Forelimb muscle (tissue), 1 donor: ENCODE data around the gene ANP32D. TPM values are rescaled to one million over a fixed set of nuclear protein-coding genes. Genes with fewer than 3 reads are reported as not detected.
"Not testable (repeated sequence)": the region's sequence is repeated elsewhere in the genome, so short reads cannot be mapped to it uniquely, and the experiment has no call there.

Experiments used
- DNase-seq: peaks from one replicate; pipeline ENCODE4 v3.0.0-alpha.2; 2013; ENCODE audit warnings: low read depth
- polyA plus RNA-seq: library from polyadenylated mRNA; unstranded; fragments of 120-200 nt; gene quantifications from one replicate; pipeline ENCODE4 v1.2.1, GENCODE V29; 2013; ENCODE audit not compliant: insufficient read length

Gene ANP32D
- not detected for polyA plus RNA-seq

DNA sequence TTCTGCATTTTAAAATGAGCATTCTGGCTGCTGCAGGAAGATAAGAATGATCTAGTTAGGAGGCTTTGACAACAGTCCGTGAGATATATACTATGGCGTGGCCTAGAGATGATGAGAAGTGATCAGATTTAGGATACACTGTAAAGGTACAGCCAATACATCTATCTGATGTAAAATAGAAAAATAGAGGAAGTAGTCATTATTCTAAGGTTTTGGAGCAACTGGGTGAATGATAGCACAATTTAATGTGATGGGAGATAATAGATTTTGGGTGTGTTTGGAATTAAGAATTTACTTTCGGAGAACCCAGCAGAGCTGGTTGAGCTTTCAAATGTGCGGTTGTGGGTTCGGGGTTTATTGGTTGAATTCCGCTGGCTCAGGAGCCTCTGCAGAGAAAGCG is at the start of gene ANP32D:
Gene ANP32D, plus strand, starts transcription at position 301 of the 400 bp plus-strand sequence. CDS start 106 bp downstream, outside the sequence.
- no peak for DNase-seq

DNA sequence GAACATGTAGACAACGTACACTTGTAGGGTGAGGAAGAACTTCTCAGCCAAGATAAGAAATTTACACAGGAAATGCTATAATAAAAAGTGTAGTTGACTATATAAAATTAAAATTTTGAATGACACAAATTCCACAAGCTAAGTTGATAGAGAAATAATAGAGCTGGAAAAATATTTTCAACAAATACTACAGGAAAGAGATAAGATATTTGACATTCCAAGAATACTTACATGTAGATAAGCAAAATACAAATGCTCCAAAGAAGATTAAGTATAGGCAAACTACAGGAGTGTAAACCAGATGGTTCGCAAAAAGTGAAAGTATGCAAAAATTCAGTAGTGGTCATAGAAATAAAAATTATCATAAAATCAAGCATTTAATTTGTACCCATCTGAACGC is 49.2 kb upstream of the ANP32D start:
- DNase-seq, result no peak

DNA sequence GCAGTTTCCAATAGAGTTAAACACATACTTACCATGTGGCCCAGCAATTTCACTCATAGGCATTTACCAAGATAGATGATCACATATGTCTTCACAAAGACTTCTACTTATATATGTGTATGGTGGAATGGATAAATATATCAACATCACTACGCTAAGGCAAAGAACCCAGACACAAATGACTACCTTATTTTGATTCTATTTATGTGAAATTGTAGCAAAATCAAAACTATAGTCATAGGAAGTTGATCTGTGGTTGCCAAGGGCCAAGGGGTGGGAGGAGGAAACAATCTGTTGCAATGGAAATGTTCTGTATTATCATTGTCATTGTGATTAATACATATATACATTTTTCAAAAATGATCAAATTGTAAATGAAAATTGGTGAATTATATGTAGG is 47.7 kb upstream of the ANP32D start:
- no peak for DNase-seq

DNA sequence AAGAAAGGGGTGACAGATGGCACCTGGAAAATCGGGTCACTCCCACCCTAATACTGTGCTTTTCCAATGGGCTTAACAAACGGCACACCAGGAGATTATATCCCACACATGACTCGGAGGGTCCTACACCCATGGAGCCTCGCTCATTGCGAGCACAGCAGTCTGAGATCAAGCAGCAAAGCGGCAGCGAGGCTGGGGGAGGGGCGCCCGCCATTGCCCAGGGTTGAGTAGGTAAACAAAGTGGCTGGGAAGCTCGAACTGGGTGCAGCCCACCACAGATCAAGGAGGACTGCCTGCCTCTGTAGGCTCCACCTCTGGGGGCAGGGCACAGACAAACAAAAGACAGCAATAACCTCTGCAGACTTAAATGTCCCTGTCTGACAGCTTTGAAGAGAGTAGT is 38.3 kb upstream of the ANP32D start:
- DNase-seq, result not testable (repeated sequence)

DNA sequence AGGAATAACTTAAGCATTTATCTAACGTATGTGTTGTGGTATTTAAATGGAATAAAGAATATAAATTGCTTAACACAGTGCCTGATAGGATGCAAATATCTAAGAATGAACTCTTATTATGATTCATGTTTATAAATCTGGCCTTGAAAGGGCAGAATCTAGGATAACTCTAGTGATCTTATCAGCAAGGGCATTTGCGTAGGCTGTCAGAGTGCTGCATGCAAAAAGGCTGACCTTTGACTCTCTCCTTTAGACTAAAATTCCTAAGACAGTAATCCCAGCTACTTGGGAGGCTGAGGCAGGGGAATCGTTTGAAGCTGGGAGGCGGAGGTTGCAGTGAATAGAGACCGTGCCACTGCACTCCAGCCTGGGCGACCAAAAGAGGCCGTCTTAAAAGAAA is 31.3 kb upstream of the ANP32D start:
- no peak for DNase-seq

DNA sequence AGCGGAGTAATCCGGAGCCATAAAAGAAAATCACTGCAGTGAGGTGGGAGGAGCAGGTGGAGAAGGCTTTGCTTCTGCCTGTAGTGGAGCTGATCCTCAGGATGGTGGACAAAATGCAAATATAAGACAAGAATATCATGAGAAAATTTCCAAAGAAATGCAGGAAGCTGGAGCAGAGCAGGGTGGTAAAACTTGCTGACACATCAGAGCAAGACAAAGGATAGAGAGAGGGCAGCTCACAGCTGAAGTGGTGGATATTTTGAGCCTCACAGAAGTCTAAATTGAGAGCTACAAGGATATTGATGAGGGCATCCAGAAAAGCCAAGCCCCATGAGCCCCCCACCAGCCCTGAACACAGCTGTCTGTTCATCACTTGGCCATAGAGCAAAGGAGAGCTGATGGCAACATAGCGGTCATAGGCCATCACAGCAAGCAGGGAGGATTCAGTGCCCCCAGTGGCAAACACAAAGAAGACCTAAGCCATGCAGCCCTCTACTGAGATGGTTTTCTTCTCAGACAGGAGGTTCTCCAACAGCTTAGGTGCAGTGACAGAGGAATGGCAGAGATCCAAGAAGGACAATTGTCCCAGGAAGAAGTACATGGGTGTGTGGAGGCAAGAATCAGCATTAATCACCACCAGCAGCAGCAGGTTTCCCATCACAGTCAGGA is 30.0 kb upstream of the ANP32D start:
- DNase-seq, result no peak

DNA sequence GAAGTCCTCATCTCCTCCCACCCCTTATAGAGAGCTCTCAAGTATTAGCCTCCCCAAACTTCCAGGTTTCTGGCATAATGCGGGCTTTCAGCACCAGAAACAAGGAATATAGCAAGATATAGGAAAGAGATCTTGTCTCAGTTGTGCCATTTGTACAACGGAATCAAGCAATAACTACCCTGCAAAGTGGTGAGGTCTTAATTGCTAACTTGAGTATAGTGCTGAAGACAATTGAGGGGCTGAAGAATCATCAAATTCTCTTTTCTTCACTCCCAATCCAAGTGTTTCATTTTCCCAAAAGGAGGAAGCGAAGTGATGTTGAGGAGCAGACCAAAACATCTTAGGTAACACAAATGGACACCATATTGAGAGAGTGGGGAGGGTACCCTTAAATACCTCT is 26.8 kb upstream of the ANP32D start:
- no peak for DNase-seq

DNA sequence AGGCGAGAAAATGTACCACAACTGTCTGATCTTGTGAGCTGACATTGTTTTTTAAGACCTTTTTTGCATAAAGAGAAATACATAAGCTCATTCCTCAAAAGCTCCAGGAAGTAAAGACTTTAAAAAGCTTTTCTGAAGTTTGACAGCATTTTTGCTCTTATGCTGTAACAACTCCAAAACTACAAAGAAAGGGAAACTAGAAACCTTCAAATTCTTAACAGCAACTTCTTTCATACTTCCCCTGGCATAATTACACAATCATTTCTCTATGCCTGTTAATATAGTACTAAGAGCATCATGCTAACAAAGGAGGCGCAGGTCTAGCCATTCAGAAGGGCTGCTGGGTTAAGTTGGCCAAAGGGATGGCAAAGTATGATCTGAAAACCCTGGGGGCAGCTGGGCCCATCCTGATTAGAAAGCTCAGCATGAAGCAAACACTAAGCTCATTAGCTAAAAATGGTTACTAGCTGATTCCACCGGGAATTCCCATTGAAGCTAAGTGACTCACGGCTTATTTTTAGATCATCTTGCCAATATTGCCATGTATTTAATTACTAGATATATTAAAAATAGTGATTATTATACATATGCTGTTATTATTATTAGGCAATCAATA is 26.1 kb upstream of the ANP32D start:
- DNase-seq, result no peak

DNA sequence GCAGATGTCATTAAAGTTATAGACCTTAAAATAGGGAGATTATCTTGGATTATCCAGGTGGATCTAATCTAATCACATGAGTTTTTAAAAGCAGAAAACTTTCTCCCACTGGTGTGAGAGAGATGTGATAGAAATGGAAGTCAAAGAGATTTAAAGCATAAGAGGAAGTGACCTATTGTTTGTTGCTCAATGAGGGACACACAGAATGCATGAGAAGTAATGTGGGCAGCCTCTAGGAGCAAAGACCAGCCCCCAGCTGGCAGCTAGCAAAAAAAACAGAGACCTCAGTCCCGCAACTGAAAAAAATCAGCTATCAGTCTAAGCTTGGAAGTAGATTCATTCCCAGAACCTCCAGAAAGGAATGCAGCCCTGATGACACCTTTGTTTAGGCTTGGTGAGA is 24.6 kb upstream of the ANP32D start:
- DNase-seq, result no peak

DNA sequence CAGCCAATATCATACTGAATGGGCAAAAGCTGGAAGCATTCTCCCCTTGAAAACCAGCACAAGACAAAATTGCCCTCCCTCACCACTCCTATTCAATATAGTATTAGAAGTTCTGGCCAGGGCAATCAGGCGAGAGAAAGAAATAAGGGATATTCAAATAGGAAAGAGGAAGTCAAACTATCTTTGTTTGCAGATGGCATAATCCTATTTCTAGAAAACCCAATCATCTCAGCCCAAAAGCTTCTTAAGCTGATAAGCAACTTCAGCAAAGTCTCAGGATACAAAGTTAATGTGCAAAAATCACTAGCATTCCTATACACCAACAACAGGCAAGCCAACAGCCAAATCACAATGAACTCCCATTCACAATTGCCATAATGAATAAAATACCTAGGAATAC is 21.0 kb upstream of the ANP32D start:
- DNase-seq, result no peak

DNA sequence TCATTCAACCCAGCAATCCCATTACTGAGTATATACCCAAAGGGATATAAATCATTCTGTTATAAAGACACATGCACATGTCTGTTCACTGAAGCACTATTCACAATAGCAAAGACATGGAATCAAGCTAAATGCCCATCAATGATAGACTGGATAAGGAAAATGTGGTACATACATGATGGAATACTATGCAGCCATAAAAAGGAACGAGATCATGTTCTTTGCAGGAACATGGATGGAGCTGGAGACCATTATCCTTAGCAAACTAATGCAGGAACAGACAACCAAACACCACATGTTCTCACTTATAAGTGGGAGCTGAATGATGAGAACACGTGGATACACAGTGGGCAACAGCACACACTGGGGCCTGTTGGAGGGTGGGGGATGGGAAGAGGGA is 19.4 kb upstream of the ANP32D start:
- DNase-seq, result not testable (repeated sequence)

DNA sequence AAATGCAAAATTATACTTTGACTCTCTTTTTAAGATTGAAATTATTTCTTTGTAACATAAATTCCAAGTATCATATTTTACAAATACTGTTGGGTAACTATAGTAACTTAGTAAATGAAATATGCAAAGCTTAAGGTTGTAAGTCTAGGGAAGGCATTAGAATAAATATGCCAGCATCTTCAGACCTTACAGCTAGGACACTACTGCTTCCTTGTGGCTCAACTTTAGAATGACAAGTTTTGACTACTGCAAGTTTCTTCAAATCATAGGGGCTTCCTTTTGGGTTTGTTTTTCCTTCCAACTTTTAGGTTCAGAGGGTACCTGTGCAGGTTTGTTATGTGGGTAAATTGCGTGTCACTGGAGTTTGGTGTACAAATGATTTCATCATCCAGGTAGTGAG is 17.7 kb upstream of the ANP32D start:
- no peak for DNase-seq

DNA sequence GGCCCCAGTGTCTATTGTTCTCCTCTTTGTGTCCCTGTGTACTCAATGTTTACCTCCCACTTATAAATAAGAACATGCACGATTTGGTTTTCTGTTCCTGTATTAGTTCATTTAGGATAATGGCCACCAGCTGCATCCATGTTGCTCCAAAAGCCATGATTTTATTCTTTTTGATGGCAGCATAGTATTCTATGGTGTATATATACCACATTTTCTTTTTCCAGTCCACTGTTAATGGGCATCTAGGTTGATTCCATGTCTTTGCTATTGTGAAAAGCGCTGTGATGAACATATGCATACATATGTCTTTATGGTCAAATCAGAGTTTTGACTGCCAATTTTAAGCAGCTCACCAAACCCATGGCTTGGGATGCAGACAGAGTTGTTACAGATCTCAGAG is 17.2 kb upstream of the ANP32D start:
- DNase-seq, result no peak

DNA sequence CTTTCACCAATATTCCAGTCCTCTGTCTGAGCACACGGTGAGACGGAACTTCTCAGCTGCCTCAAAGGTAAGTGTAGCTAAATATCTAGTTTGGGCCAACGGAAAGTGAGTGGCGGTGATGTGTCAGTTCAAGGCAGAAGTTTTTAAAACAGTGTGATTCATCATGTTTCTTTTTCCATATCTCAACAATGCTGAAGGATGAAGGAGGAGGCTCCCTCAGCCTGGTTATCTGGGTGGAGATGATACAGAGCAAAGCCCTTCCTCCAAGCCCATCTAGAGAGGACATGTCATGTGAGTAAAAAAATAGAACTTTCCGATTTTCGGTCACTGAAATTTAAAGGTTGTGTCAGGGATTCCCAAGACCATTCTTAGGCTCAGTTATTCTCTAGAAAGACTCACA is 13.1 kb upstream of the ANP32D start:
- DNase-seq, result no peak

DNA sequence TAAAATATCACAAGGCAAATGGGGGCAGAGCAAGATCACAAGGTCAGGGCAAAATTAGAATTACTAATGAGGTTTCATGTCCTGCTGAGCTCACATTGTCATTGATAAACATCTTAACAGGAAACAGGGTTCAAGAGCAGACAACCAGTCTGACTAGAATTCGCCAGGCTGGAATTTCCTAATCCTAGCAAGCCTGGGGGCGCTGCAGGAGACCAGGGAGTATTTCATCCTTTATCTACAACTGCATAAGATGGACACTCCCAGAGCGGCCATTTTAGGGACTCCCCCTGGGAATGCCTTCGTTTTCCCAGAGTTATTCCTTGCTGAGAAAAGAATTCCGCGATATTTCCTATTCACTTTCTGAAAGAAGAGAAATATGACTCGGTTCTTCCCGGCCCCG is 3.3 kb upstream of the ANP32D start:
- DNase-seq, result not testable (repeated sequence)

DNA sequence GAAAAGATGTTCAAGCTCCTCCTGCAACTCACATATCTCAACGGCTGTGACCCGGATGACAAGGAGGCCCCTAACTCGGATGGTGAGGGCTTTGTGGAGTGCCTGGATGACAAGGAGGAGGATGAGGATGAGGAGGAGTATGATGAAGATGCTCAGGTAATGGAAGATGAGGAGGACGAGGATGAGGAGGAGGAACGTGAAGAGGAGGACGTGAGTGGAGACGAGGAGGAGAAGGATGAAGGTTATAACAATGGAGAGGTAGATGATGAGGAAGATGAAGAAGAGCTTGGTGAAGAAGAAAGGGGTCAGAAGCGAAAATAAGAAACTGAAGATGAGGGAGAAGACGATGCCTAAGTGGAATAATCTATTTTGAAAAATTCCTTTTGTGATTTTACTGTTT is 702 bp downstream of the ANP32D start:
- DNase-seq, result no peak

DNA sequence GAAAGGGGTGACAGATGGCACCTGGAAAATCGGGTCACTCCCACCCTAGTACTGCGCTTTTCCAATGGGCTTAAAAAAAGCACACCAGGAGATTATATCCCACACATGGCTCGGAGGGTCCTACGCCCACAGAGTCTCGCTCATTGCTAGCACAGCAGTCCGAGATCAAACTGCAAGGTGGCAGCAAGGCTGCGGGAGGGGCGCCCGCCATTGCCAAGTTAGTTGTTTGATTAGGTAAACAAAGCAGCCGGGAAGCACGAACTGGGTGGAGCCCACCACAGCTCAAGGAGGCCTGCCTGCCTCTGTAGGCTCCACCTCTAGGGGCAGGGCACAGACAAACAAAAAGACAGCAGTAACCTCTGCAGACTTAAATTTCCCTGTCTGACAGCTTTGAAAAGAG is 2.1 kb downstream of the ANP32D start:
- not testable (repeated sequence) for DNase-seq

DNA sequence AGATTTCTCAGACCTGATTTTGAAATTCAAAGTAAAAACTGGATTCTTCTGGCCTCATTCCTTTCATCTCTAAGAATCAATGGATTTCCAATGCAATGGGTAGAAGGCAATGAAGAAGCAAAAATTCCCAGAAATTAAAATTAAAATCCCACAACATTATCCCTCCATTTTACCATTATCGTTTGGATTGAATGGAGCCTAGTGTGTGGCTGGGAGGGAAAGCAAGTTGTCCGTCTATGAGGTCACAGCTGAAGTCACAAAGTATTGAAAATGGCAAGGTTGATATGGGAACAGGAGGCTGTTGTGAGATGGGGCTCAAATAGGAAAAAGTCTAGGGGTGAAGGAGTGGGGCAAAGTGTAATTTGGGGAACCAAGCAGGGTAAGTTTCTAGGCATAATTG is 9.8 kb downstream of the ANP32D start, which contains the start of gene C12orf54:
Gene C12orf54, plus strand, starts transcription at position 301 of the 400 bp plus-strand sequence. CDS start 799 bp downstream, outside the sequence.
- no peak for DNase-seq

DNA sequence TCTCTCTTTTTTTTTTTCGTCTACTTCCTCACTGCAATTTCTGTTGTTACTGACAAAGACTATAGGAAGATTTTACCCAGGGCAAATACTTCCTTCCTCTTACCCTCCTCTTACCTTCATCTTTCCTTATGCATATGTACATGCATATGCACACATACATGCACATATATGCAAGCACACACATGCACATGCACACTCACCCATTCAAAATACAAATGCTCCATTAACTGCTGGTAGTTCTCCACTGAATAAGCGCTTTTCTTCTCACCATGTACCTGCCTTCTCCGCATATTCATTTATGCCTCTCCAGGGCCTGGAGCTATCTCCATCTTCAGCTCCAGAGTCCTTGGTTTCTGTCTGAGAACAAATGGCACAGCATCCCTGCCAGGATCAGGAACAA is 10.6 kb downstream of the ANP32D start:
- DNase-seq, result no peak

DNA sequence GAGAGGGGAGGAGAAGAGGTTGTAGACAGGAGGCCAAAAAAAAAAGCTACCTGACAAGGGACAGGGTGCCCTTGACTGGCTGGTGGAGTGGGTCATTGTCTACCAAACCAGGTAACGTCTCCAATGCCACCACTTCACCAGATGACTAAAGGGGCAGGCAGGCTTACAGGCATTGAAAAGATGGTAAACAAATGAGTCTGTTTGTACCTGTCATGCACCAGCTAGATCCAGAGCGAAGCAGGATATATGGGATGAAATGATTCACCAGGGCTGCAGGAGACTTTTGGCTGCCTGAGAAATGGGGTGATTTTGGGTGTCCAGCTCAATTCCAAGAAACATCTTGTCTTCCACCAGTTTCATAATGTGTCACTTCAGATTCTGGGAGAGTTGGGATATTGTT is 13.9 kb downstream of the ANP32D start:
- DNase-seq, result no peak

DNA sequence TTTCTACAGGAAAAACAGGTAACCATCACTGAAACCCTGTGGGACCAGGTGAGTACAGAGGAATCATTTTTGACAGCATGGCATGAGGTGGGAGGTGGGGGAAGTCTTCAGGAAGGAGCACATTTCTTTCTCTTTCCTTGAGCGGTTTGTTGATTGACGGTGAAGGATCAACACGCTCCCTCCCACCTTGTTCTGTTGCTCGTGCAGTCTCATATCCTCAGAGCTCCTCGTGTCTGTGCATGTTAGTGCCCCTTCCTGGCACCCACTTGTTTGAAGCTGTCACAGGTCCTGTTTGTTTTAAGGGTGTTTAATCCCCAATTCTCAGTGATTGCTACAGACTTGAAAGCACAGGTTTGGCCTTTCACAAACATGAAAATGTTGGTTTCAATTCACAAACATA is 14.3 kb downstream of the ANP32D start:
- no peak for DNase-seq

DNA sequence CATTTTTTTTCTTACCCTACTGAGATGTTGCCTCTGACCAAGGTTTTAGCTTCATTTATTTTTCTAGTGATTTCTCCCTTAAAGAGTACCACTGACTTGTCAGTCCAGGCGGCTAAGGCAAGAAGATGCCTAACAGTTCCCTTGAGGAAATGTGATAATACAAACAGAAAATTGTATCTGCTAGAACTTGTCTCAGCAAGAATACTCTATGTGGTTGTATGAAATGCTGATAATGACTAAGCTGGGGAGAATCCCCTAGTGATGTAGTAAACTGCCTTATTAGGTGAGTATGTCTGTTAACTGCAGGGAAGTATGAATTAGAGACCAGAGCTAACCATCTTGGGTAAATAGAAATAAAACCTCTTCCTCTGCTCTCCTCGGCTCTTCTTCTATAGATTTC is 16.7 kb downstream of the ANP32D start:
- DNase-seq, result no peak

DNA sequence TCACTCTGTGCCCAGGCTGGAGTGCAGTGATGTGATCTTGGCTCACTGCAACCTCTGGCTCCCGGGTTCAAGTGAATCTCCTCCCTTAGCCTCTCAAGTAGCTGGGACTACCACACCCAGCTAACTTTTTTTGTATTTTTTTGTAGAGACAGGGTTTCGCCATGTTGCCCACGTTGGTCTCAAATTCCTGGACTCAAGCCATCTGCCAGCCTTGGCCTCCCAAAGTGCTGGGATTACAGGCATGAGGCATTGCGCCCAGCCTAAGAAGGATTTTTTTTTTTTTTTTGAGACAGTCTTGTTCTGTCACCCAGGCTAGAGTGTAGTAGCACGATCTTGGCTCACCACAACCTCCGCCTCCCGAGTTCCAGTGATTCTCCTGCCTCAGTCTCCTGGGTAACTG is 17.1 kb downstream of the ANP32D start:
- DNase-seq, result not testable (repeated sequence)

DNA sequence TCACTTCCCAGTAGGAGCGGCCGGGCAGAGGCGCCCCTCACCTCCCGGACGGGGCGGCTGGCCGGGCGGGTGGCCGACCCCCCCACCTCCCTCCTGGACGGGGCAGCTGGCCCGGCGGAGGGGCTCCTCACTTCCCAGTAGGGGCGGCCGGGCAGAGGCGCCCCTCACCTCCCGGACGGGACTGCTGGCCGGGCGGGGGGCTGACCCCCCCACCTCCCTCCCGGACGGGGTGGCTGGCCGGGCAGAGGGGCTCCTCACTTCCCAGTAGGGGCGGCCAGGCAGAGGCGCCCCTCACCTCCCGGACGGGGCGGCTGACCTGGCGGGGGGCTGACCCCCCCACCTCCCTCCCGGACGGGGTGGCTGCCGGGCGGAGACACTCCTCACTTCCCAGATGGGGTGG is 27.9 kb downstream of the ANP32D start:
- DNase-seq, result not testable (repeated sequence)
